Epithelial cell of proximal tubule (primary cell): Measurements from ENCODE around the gene COPRS. TPM values are rescaled to one million over a fixed set of nuclear protein-coding genes. Genes with fewer than 3 reads are reported as not detected.

Experiments used
- DNase-seq: peaks from one replicate; pipeline ENCODE4 v3.0.0-alpha.2; 2011; ENCODE audit warnings: low read depth
- H3K4me3 ChIP-seq: 2 replicates; pipeline ENCODE4 v1.5.1; 2011; ENCODE audit warnings: low read depth, mild to moderate bottlenecking, low read length
- CTCF ChIP-seq: conservative IDR thresholded peaks from 2 replicates; pipeline ENCODE4 v1.5.1; 2012; ENCODE audit warnings: low read depth, mild to moderate bottlenecking, low read length
- total RNA-seq: library from RNA; depleted of rRNA; stranded (reverse); fragments of >200 nt; gene quantifications from 2 replicates; pipeline ENCODE4 v1.2.3, GENCODE V29; 2015

Gene COPRS
- total RNA-seq, 1 donor from 2014 or later: 102 TPM

DNA sequence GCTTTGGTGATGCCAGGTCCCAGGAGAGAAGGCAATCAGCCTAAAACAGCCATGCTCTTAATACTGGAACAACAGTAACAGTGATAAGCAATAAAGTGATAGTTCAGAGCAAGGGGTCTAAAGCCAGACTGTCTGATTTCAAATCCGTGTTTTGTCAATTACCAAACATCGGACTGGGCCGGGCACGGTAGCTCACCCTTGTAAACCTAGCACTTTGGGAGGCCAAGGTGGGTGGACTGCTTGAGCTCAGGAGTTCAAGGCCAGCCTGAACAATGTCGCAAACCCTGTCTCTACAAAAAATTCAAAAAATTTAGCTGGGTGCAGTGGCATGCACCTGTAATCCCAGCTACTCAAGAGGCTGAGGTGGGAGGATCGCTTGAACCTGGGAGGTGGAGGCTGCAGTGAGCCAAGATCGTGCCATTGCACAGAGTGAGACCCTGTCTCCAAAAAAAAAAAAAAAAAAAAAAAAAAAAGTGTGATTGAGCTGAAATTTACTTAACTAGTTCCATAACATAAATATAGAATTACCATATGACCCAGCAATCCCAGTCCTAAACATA lies 5.1 kb downstream of the COPRS start:
- H3K4me3 ChIP-seq: no peak overlapping the region
- TF ChIP-seq CTCF: no peak
- no peak for DNase-seq

GRCh38 chr17:31845291-31845690 lies 13.8 kb downstream of the COPRS start:
- TF ChIP-seq CTCF: no peak
- no peak for DNase-seq

GRCh38 chr17:31843070-31843745 lies 15.8 kb downstream of the COPRS start:
- no peak for TF ChIP-seq CTCF
- no peak overlapping the region for H3K4me3 ChIP-seq
- no peak for DNase-seq

More at GRCh38 chr17:31845291-31845690, 13.8 kb downstream of the COPRS start:
- no peak overlapping the region for H3K4me3 ChIP-seq

DNA sequence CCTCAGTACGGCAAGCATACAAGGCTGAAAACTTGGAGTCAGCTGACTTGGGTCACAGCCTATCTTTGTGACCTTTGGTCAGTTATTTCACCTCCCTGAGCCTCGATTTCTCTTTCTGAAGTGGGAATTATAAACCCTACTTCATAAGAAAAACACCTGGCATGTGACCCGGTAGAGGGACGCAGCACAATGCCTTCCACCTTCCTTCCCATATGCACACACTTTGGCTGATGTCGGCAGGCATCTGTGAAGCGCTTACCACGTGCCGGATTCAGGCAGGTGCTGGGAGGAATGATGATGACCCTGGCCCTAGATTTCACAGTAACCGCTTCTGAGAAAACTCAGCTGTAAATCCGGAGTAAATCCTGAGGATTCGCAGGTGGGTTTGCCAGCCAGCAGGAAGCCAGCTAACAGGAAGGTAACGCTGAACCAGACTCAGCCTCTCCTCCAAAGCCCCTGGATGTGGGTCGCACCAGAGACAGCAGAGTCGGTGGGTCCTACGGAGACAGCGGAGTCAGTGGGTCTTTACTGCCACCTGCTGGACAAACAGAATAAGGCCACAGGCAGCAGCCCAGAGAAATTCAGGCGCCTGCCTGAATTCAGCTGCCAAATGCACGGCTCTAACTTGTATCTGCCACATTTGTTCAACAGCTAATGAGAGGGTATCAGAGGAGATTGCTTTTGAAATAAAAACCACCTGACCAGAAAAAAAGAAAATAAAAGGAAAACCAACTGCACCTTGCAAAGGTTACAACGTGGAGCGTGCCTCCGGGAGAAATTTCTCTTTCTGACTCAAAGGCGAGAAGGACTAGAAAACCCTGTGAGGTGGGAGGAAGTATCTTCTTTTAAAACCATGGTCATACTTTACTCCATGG lies 16.6 kb downstream of the COPRS start:
- peak; percentile 95 for TF ChIP-seq CTCF
- DNase-seq: no peak
- peak overlapping the region; percentile 39 for H3K4me3 ChIP-seq

DNA sequence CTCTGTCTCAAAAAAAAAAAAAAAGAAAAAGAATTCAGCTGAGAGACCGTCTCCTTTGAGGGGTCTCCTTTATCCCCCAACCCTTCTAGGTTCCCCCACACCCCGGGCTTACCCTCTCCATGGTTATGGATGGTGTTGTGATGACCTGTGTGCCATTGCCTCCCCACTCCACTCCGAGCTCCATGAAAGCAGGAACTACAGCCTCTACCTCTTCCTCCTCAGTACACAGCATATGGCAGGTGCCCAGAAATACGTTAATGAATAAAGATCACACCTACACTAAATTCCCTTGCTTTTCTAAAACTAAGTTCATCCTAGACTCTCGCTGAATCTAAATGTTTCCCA lies 17.2 kb downstream of the COPRS start:
- no peak for DNase-seq
- no peak overlapping the region for H3K4me3 ChIP-seq
- no peak for TF ChIP-seq CTCF

DNA sequence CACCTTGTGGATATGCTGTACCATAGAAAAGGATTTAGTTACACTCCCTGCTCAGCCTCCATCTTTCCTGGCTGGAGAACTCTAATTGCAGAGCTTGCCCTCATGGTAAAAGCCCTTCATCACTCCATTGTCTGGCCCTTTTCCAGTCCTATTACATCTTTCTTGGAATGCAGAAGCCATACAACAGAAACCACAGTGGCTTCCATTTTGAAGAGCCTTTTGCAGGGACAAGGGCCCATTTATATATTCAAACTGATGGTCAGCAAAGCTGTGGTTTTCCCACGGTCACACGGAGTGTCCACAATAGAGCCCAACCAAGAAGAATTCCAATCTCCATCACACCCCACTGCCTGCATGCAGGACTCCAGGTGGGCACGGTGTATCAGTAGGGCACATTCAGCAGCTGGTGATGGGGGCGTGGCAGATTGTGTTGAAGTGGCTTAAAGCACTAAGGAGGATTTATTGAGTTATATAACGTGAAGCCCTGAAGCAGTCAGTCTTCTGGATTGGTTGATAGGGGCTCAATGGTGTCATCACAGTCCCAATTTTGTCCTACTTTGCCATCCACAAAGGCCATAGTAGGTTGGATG lies 20.3 kb downstream of the COPRS start:
- no peak overlapping the region for H3K4me3 ChIP-seq
- no peak for TF ChIP-seq CTCF
- DNase-seq: no peak
